GM20431 (cell line): ENCODE measurements around the gene FBXL7.

ENCODE experiments used
- in situ Hi-C: fragments of 300-500 bp; cut with MseI, MboI; formaldehyde crosslinking; loops from one replicate; pipeline ENCODE4 v1.15.0; 2020; ENCODE audit warnings: low sequenced_read_pairs; ENCODE audit not compliant: unreplicated experiment

The FBXL7 gene

GRCh38 chr5:15535938-15536337, 36.0 kb downstream of the FBXL7 start:
- in situ Hi-C loops: no loop called here

GRCh38 chr5:15538516-15538915, 38.5 kb downstream of the FBXL7 start:
- in situ Hi-C loops: no loop called here

GRCh38 chr5:15539951-15540350, 40.0 kb downstream of the FBXL7 start:
- in situ Hi-C loops: no loop called here

GRCh38 chr5:15544039-15544438, 44.1 kb downstream of the FBXL7 start:
- in situ Hi-C loops: no loop called here

- in situ Hi-C loops: no loop called here
Observed at GRCh38 chr5:15545082-15545481, 45.1 kb downstream of the FBXL7 start.

GRCh38 chr5:15547261-15547839, 47.4 kb downstream of the FBXL7 start:
- in situ Hi-C loops: no loop called here

GRCh38 chr5:15549961-15550360, 50.0 kb downstream of the FBXL7 start:
- in situ Hi-C loops: no loop called here

GRCh38 chr5:15550502-15551112, 50.6 kb downstream of the FBXL7 start:
- in situ Hi-C loops: no loop called here

- in situ Hi-C loops: no loop called here
Observed at GRCh38 chr5:15551113-15551504, 51.1 kb downstream of the FBXL7 start.

GRCh38 chr5:15554542-15554941, 54.6 kb downstream of the FBXL7 start:
- in situ Hi-C loops: no loop called here

- in situ Hi-C loops: no loop called here
Observed at GRCh38 chr5:15555176-15555575, 55.2 kb downstream of the FBXL7 start.

- in situ Hi-C loops: no loop called here
Observed at GRCh38 chr5:15558240-15558639, 58.3 kb downstream of the FBXL7 start.

GRCh38 chr5:15558681-15559080, 58.7 kb downstream of the FBXL7 start:
- in situ Hi-C loops: no loop called here

GRCh38 chr5:15560421-15560820, 60.4 kb downstream of the FBXL7 start:
- in situ Hi-C loops: no loop called here

- in situ Hi-C loops: no loop called here
Observed at GRCh38 chr5:15564523-15564922, 64.5 kb downstream of the FBXL7 start.

GRCh38 chr5:15564957-15565356, 65.0 kb downstream of the FBXL7 start:
- in situ Hi-C loops: no loop called here

GRCh38 chr5:15566306-15566705, 66.3 kb downstream of the FBXL7 start:
- in situ Hi-C loops: no loop called here

- in situ Hi-C loops: no loop called here
Observed at GRCh38 chr5:15566789-15567188, 66.8 kb downstream of the FBXL7 start.

GRCh38 chr5:15570491-15570890, 70.5 kb downstream of the FBXL7 start:
- in situ Hi-C loops: no loop called here

- in situ Hi-C loops: no loop called here
Observed at GRCh38 chr5:15571081-15571480, 71.1 kb downstream of the FBXL7 start.

GRCh38 chr5:15571618-15572017, 71.6 kb downstream of the FBXL7 start:
- in situ Hi-C loops: no loop called here

- in situ Hi-C loops: no loop called here
Observed at GRCh38 chr5:15573590-15573989, 73.6 kb downstream of the FBXL7 start.
